HCT116 (cell line): ENCODE measurements around the gene ARCN1.

ENCODE experiments used
- CEBPB ChIP-seq: IDR thresholded peaks from 2 replicates; pipeline ENCODE4 v1.6.1; 2012; ENCODE audit warnings: low read depth
- EGR1 ChIP-seq: IDR thresholded peaks from 2 replicates; pipeline ENCODE4 v1.6.1; 2012; ENCODE audit warnings: low read depth
- MAX ChIP-seq: IDR thresholded peaks from 2 replicates; pipeline ENCODE4 v1.6.1; 2012
- POLR2A ChIP-seq: IDR thresholded peaks from 2 replicates; pipeline ENCODE4 v1.7.0; 2011; ENCODE audit warnings: borderline replicate concordance; ENCODE audit not compliant: insufficient read depth, insufficient read length; ENCODE audit errors: extremely low read depth
- RAD21 ChIP-seq: IDR thresholded peaks from 2 replicates; pipeline ENCODE4 v1.6.1; 2012; ENCODE audit warnings: low read depth, mild to moderate bottlenecking
- TF ChIP-seq, protein P1 (sequence below), 3 experiments: fragments of 200-600 bp in 1 of 3; sonication (generic) in 1 of 3; IDR thresholded peaks in 2 of 3; conservative IDR thresholded peaks in 1 of 3; 2 replicates each; pipeline ENCODE4 v1.5.1; 2012 to 2017; ENCODE audit warnings: low read depth in 2 of 3, low read length in 2 of 3, antibody characterized with exemption in 1 of 3, borderline replicate concordance in 1 of 3, control low read depth in 1 of 3, mild to moderate bottlenecking in 1 of 3, mixed read lengths in 1 of 3, mixed run types in 1 of 3, moderate library complexity in 1 of 3; ENCODE audit not compliant: insufficient read depth in 1 of 3

- TF ChIP-seq, protein P1, sequence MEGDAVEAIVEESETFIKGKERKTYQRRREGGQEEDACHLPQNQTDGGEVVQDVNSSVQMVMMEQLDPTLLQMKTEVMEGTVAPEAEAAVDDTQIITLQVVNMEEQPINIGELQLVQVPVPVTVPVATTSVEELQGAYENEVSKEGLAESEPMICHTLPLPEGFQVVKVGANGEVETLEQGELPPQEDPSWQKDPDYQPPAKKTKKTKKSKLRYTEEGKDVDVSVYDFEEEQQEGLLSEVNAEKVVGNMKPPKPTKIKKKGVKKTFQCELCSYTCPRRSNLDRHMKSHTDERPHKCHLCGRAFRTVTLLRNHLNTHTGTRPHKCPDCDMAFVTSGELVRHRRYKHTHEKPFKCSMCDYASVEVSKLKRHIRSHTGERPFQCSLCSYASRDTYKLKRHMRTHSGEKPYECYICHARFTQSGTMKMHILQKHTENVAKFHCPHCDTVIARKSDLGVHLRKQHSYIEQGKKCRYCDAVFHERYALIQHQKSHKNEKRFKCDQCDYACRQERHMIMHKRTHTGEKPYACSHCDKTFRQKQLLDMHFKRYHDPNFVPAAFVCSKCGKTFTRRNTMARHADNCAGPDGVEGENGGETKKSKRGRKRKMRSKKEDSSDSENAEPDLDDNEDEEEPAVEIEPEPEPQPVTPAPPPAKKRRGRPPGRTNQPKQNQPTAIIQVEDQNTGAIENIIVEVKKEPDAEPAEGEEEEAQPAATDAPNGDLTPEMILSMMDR (IDR thresholded peaks at IDR 0.05 in 2 of 3, conservative IDR thresholded peaks at IDR 0.05 in 1 of 3; ENCODE audit: borderline replicate concordance in 1 of 3, insufficient read depth in 1 of 3, low read depth in 2 of 3, low read length in 2 of 3): no peak
- no peak for TF ChIP-seq CEBPB
- TF ChIP-seq MAX: no peak
- TF ChIP-seq RAD21: no peak
- no peak for TF ChIP-seq POLR2A
- TF ChIP-seq EGR1: no peak
Observed at GRCh38 chr11:118650366-118650765, 78.2 kb downstream of the ARCN1 start.
